K562 (cell line): ENCODE measurements around the gene PRKD2. TPM values are rescaled to one million over a fixed set of nuclear protein-coding genes. Genes with fewer than 3 reads are reported as not detected.

Source experiments
- BRF1 ChIP-seq: IDR thresholded peaks from 3 replicates; pipeline ENCODE4 v1.6.1; 2011; ENCODE audit warnings: borderline replicate concordance, mild to moderate bottlenecking; ENCODE audit not compliant: insufficient read length; ENCODE audit errors: extremely low read depth
- CCAR2 ChIP-seq: fragments of 200-400 bp; formaldehyde crosslinking; IDR thresholded peaks from 2 replicates; pipeline ENCODE4 v1.6.1; 2017; ENCODE audit warnings: mild to moderate bottlenecking, low read depth, low read length
- CEBPG ChIP-seq, 3 experiments: fragments of 200-800 bp in 1 of 3; sonication (Bioruptor generic) in 1 of 3; sonication (generic) in 1 of 3; formaldehyde crosslinking in 1 of 3; IDR thresholded peaks in 2 of 3; conservative IDR thresholded peaks in 1 of 3; 2 replicates each; pipeline versions ENCODE4 v1.6.1 to v1.8.0; 2016 to 2022; ENCODE audit warnings: missing compliant biosample characterization in 2 of 3, missing genetic modification characterization in 2 of 3, mild to moderate bottlenecking in 1 of 3, missing genetic modification reagents in 1 of 3
- HDAC3 ChIP-seq: fragments of 450-650 bp; IDR thresholded peaks from 2 replicates; pipeline ENCODE4 v1.6.1; 2018; ENCODE audit warnings: borderline replicate concordance, mild to moderate bottlenecking, moderate library complexity; ENCODE audit not compliant: partially characterized antibody
- HLTF ChIP-seq: fragments of 450-650 bp; IDR thresholded peaks from 2 replicates; pipeline ENCODE4 v1.6.1; 2016
- HOMEZ ChIP-seq: fragments of 250-450 bp; sonication (Bioruptor Pico); IDR thresholded peaks from 2 replicates; pipeline ENCODE4 v1.4.0; 2020; ENCODE audit warnings: mild to moderate bottlenecking, moderate library complexity
- POLR3A ChIP-seq: IDR thresholded peaks from 2 replicates; pipeline ENCODE4 v1.6.1; 2011; ENCODE audit warnings: borderline replicate concordance, mild to moderate bottlenecking, moderate library complexity; ENCODE audit not compliant: insufficient read length, insufficient read depth; ENCODE audit errors: extremely low read depth
- RAD21 ChIP-seq, 2 experiments: fragments of 250-450 bp in 1 of 2; fragments of 450-650 bp in 1 of 2; sonication (Bioruptor Pico) in 1 of 2; formaldehyde crosslinking in 1 of 2; IDR thresholded peaks in 1 of 2; conservative IDR thresholded peaks in 1 of 2; 2 replicates each; pipeline versions ENCODE4 v1.4.0 to v1.8.0; 2020 to 2022; ENCODE audit warnings: mild to moderate bottlenecking in 2 of 2, moderate library complexity in 1 of 2
- RBM25 ChIP-seq: fragments of 200-400 bp; formaldehyde crosslinking; IDR thresholded peaks from 2 replicates; pipeline ENCODE4 v1.6.1; 2018; ENCODE audit warnings: low read length, low read depth, moderate library complexity; ENCODE audit not compliant: severe bottlenecking
- RBM34 ChIP-seq: fragments of 200-400 bp; formaldehyde crosslinking; IDR thresholded peaks from 2 replicates; pipeline ENCODE4 v1.6.1; 2018; ENCODE audit warnings: low read length, borderline replicate concordance; ENCODE audit not compliant: insufficient read depth
- REST ChIP-seq, 2 experiments: fragments of 450-650 bp; formaldehyde crosslinking in 1 of 2; IDR thresholded peaks; 2 replicates each; pipeline versions ENCODE4 v1.4.0 to v1.6.1; 2014 to 2020; ENCODE audit warnings: mild to moderate bottlenecking in 2 of 2, borderline replicate concordance in 1 of 2, low read depth in 1 of 2
- RFX5 ChIP-seq: IDR thresholded peaks from 2 replicates; pipeline ENCODE4 v1.6.1; 2011; ENCODE audit warnings: low read depth, mild to moderate bottlenecking, improper control_type of control experiment, low read length
- SMC3 ChIP-seq: conservative IDR thresholded peaks from 2 replicates; pipeline ENCODE4 v1.6.1; 2011; ENCODE audit warnings: low read depth, low read length, improper control_type of control experiment; ENCODE audit not compliant: insufficient read depth
- TRIM24 ChIP-seq, 2 experiments: fragments of 450-650 bp; IDR thresholded peaks; 2 replicates each; pipeline ENCODE4 v1.6.1; 2016
- ZNF239 ChIP-seq: fragments of 250-450 bp; sonication (Bioruptor Pico); IDR thresholded peaks from 2 replicates; pipeline ENCODE4 v1.4.0; 2020; ENCODE audit warnings: mild to moderate bottlenecking
- ZNF324 ChIP-seq: fragments of 250-450 bp; sonication (Bioruptor Pico); IDR thresholded peaks from 2 replicates; pipeline ENCODE4 v1.4.0; 2020; ENCODE audit warnings: mild to moderate bottlenecking
- ZNF76 ChIP-seq: fragments of 250-450 bp; sonication (Bioruptor Pico); IDR thresholded peaks from 2 replicates; pipeline ENCODE4 v1.4.0; 2020; ENCODE audit warnings: mild to moderate bottlenecking, moderate library complexity, borderline replicate concordance
- polyA plus RNA-seq, 8 experiments: library from polyadenylated mRNA; depleted of rRNA in 4 of 8; stranded (reverse) in 5 of 8; unstranded in 3 of 8; fragments of >200 nt; fragmentation: Nextera tagmentation in 2 of 8; fragmentation: Illumina TruSeq in 1 of 8; extraction: Ambion mirVana in 2 of 8; extraction: Trizol in 1 of 8; gene quantifications; 2 replicates each; pipeline versions ENCODE4 v1.2.1 to v1.2.3, GENCODE V29; 2011 to 2014; ENCODE audit warnings: inconsistent platforms in 1 of 8, missing spikeins in 1 of 8
- total RNA-seq, 7 experiments: library from RNA; depleted of rRNA in 6 of 7; stranded (reverse); fragments of >200 nt in 6 of 7; fragmentation: Illumina TruSeq in 2 of 7; extraction: Trizol in 2 of 7; gene quantifications; 2 replicates each; pipeline versions ENCODE4 v1.2.1 to v1.2.3, GENCODE V29; 2011 to 2021; ENCODE audit warnings: low replicate concordance in 1 of 7

Gene PRKD2
- total and polyA plus RNA-seq, 9 of the 15 experiments (the other 6 are each of a cell fraction or from before 2014, with no cell fraction given), result 1.8 to 60.0 (median 15.0) TPM

- no peak for TF ChIP-seq ZNF324
- peak in 1 of 2 experiments; percentile 60; a peak in 2 of 4 replicates for TF ChIP-seq RAD21 (CRISPR knock-in tag; conservative IDR thresholded peaks at IDR 0.05 in 1 of 2, IDR thresholded peaks at IDR 0.05 in 1 of 2)
- TF ChIP-seq CCAR2, result no peak
- TF ChIP-seq RBM34, result no peak
- no peak for TF ChIP-seq POLR3A
- no peak for TF ChIP-seq CEBPG (CRISPR knock-in tag; IDR thresholded peaks at IDR 0.05)
- no peak for TF ChIP-seq CEBPG (tag; conservative IDR thresholded peaks at IDR 0.05 in 1 of 2, IDR thresholded peaks at IDR 0.05 in 1 of 2)
- TF ChIP-seq HOMEZ (CRISPR knock-in tag), result no peak
- TF ChIP-seq SMC3, result peak; percentile 48; the same call in 1 of the 2 replicates
- TF ChIP-seq ZNF76, result no peak
- no peak for TF ChIP-seq TRIM24 (IDR thresholded peaks at IDR 0.05)
- TF ChIP-seq HLTF, result no peak
- peak; percentile 29 for TF ChIP-seq RBM25
- no peak for TF ChIP-seq ZNF239
- TF ChIP-seq RFX5, result no peak
- TF ChIP-seq REST (IDR thresholded peaks at IDR 0.05; ENCODE audit: borderline replicate concordance), result peak; percentile 21; the same call in 1 of the 2 replicates
- no peak for TF ChIP-seq REST (CRISPR knock-in tag; IDR thresholded peaks at IDR 0.05; ENCODE audit: low read depth)
- TF ChIP-seq HDAC3, result no peak
- no peak for TF ChIP-seq BRF1
Measured at GRCh38 chr19:46748325-46749109, 31.6 kb upstream of the PRKD2 start (continued).
